SU-DHL-6 (cell line): ENCODE measurements around the gene SBSN.

ENCODE experiments used
- H2AFZ ChIP-seq: fragments of 200-600 bp; sonication (generic); 2 replicates; pipeline ENCODE4 v1.6.1; 2014; ENCODE audit warnings: low read depth, mild to moderate bottlenecking, moderate library complexity, mixed read lengths, antibody characterized with exemption, low read length; ENCODE audit not compliant: severe bottlenecking
- H3F3A ChIP-seq: fragments of 200-600 bp; shearing (Covaris generic); 2 replicates; pipeline ENCODE4 v1.6.0; 2016; ENCODE audit warnings: antibody characterized with exemption, mild to moderate bottlenecking; ENCODE audit not compliant: insufficient read depth
- H3K27ac ChIP-seq: fragments of 200-600 bp; sonication (generic); 2 replicates; pipeline ENCODE4 v1.5.1; 2016; ENCODE audit warnings: low read depth, mild to moderate bottlenecking, low read length, moderate library complexity, mixed read lengths
- H3K27me3 ChIP-seq: fragments of 200-600 bp; sonication (generic), shearing (Covaris generic); 2 replicates; pipeline ENCODE4 v1.6.0; 2014; ENCODE audit warnings: mild to moderate bottlenecking, low read length
- H3K36me3 ChIP-seq: fragments of 200-600 bp; sonication (generic); 2 replicates; pipeline ENCODE4 v1.6.1; 2014; ENCODE audit warnings: mild to moderate bottlenecking, low read length, mixed read lengths
- H3K4me2 ChIP-seq: fragments of 300-600, 200-600 bp; shearing (Covaris generic), sonication (generic); 2 replicates; pipeline ENCODE4 v1.6.0; 2014; ENCODE audit warnings: low read length, low read depth, mild to moderate bottlenecking; ENCODE audit not compliant: poor library complexity, severe bottlenecking
- H3K4me3 ChIP-seq: fragments of 200-600 bp; sonication (generic); 2 replicates; pipeline ENCODE4 v1.5.1; 2014; ENCODE audit warnings: antibody characterized with exemption, low read length, mild to moderate bottlenecking, mixed read lengths; ENCODE audit not compliant: insufficient read depth, poor library complexity, severe bottlenecking
- H3K79me2 ChIP-seq: fragments of 200-600 bp; sonication (generic); 2 replicates; pipeline ENCODE4 v1.6.1; 2014; ENCODE audit warnings: mild to moderate bottlenecking, low read length, moderate library complexity; ENCODE audit not compliant: insufficient read depth
- H3K9ac ChIP-seq: fragments of 200-600 bp; sonication (generic); 2 replicates; pipeline ENCODE4 v1.7.0; 2014; ENCODE audit warnings: mild to moderate bottlenecking, low read length
- H3K9me2 ChIP-seq: fragments of 200-600 bp; sonication (generic); replicated peaks from 2 replicates; pipeline ENCODE4 v1.6.1; 2014; ENCODE audit warnings: low read length; ENCODE audit not compliant: insufficient read depth
- H3K9me3 ChIP-seq: fragments of 200-600 bp; sonication (generic); 2 replicates; pipeline ENCODE4 v1.6.1; 2014; ENCODE audit warnings: low read length, mixed read lengths; ENCODE audit not compliant: insufficient read depth
- H4K20me1 ChIP-seq: fragments of 200-600 bp; sonication (generic); 2 replicates; pipeline ENCODE4 v1.6.1; 2014; ENCODE audit warnings: low read depth, mild to moderate bottlenecking, antibody characterized with exemption, low read length, moderate library complexity, mixed read lengths
- EZH2phosphoT487 ChIP-seq: fragments of 200-600 bp; sonication (generic), shearing (Covaris generic); conservative IDR thresholded peaks from 2 replicates; pipeline ENCODE4 v1.6.1; 2018; ENCODE audit warnings: mild to moderate bottlenecking, antibody characterized with exemption, low read length, moderate library complexity, mixed read lengths
- TF ChIP-seq, protein P1 (sequence below): fragments of 200-600 bp; sonication (generic); IDR thresholded peaks from one replicate; pipeline ENCODE4 v1.5.1; 2017; ENCODE audit warnings: antibody characterized with exemption, mild to moderate bottlenecking, low read length, moderate library complexity; ENCODE audit not compliant: insufficient read depth, poor library complexity, severe bottlenecking

SBSN gene

DNA sequence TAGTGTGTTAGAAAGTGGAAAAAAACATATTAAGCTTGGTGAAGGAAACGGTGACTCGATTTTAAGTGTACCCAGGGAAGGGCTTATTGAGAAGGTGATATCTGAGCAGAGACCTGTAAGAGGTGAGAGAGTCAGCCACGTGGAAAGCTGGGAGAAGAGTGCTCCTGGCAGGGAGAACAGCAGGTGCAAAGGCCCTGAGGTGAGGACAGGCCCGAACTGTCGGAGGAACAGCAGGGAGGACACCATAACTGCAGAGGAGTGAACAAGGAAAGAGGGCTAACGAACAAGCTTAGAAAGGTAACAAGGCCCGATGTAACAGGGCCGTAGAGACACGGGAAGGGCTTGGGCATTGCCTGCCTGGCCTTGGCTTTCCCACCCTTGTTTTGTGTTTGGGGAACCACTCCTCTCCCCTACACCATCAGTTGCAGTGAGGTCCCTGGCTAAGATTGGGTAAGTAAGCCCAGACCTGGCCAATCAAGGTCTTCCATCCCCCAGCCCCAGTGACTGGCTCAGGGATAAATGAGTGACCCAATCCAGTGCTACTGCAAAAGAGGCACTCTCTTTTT lies 28.0 kb upstream of the SBSN start:
- TF ChIP-seq, protein P1, sequence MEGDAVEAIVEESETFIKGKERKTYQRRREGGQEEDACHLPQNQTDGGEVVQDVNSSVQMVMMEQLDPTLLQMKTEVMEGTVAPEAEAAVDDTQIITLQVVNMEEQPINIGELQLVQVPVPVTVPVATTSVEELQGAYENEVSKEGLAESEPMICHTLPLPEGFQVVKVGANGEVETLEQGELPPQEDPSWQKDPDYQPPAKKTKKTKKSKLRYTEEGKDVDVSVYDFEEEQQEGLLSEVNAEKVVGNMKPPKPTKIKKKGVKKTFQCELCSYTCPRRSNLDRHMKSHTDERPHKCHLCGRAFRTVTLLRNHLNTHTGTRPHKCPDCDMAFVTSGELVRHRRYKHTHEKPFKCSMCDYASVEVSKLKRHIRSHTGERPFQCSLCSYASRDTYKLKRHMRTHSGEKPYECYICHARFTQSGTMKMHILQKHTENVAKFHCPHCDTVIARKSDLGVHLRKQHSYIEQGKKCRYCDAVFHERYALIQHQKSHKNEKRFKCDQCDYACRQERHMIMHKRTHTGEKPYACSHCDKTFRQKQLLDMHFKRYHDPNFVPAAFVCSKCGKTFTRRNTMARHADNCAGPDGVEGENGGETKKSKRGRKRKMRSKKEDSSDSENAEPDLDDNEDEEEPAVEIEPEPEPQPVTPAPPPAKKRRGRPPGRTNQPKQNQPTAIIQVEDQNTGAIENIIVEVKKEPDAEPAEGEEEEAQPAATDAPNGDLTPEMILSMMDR, result no peak
- no peak for TF ChIP-seq EZH2phosphoT487
- Histone ChIP-seq H4K20me1 (no peaks in the 10 kb centered on the region), H3K4me3 (no peak overlapping the region), H3K36me3 (no peaks in the 10 kb centered on the region), H2AFZ (no peak overlapping the region), H3K27ac (no peak overlapping the region), H3K9me3 (no peaks in the 10 kb centered on the region), H3K79me2 (no peaks in the 10 kb centered on the region), H3K9ac (no peak overlapping the region), H3K27me3 (no peaks in the 10 kb centered on the region), H3K9me2 (no peaks in the 10 kb centered on the region), H3F3A (no peaks in the 10 kb centered on the region), H3K4me2 (no peak overlapping the region)

- Histone ChIP-seq H3K9me3 (no peaks in the 10 kb centered on the region), H3K79me2 (no peaks in the 10 kb centered on the region), H3K27ac (no peak overlapping the region), H3K36me3 (no peaks in the 10 kb centered on the region), H3K9me2 (no peaks in the 10 kb centered on the region), H3K4me2 (no peak overlapping the region), H3K27me3 (no peaks in the 10 kb centered on the region), H3K9ac (no peak overlapping the region), H4K20me1 (no peaks in the 10 kb centered on the region), H2AFZ (no peak overlapping the region), H3F3A (no peaks in the 10 kb centered on the region), H3K4me3 (no peak overlapping the region)
- TF ChIP-seq, protein P1, result no peak
- no peak for TF ChIP-seq EZH2phosphoT487
These were observed 27.3 kb upstream of the SBSN start for GRCh38 chr19:35555301-35556005.

DNA sequence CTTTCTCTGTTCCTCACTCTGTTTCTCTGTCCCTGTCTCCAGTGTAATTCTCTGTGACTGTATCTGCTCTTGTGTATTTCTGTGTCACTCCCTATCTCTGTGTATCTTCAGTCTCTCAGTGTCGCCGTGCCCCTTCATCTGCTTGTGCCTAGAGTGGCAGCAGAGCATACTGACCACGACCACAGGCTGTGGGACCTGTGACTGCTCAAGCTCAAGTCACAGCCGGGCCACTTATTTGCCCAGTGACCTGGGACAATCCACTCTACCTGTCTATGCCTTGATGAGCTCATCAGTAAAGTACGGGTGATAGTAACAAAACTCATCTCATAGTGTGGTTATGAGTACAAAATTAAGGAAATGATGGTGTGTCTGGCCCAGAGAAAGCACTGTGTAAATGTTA lies 26.0 kb upstream of the SBSN start:
- Histone ChIP-seq H3K79me2 (no peaks in the 10 kb centered on the region), H3K9me3 (no peaks in the 10 kb centered on the region), H3K4me2 (no peak overlapping the region), H3K9ac (no peak overlapping the region), H3K27me3 (no peaks in the 10 kb centered on the region), H3K9me2 (no peaks in the 10 kb centered on the region), H3K27ac (no peak overlapping the region), H2AFZ (no peak overlapping the region), H3K4me3 (no peak overlapping the region), H3K36me3 (no peaks in the 10 kb centered on the region), H4K20me1 (no peaks in the 10 kb centered on the region), H3F3A (no peaks in the 10 kb centered on the region)
- TF ChIP-seq, protein P1, result no peak
- TF ChIP-seq EZH2phosphoT487, result no peak
